ENCODE measurements around the gene ARSB. TPM values are rescaled to one million over a fixed set of nuclear protein-coding genes. Genes with fewer than 3 reads are reported as not detected.
"Not testable (repeated sequence)": the region's sequence is repeated elsewhere in the genome, so short reads cannot be mapped to it uniquely, and the experiment has no call there.

ARSB gene
- total RNA-seq, 1 donor from 2014 or later, result 14.3 TPM

DNA sequence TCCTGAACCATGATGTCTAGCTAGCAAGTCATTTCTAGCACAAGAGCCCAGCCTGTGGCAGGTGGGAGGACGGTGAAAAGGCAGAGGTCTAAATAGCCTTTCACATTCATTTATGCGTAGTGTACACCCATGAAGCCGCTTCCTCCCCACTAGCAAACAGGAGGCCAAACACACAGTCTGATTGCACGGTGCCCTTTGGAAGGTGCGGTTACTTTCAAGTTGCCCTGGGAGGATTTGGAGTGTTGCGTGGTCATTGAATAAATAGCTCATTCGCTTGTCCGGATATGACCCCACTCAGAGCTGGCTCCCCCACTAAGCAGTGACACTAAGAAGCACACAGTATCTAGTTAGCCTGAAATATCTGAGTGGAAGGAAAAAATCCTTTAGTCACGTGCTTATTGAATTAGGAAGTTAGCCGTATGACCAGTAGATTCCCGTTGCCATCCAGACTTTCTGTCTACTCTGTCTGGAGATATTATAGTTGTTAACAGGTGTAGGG lies 664 bp upstream of the ARSB start:
- Histone ChIP-seq H3K27me3 (ENCODE audit: low read depth) (no peaks in the 10 kb centered on the region), H3K4me3 (peak overlapping the region; percentile 82), H3K27ac (replicated peaks) (peak overlapping the region; percentile 99), H3K36me3 (no peaks in the 10 kb centered on the region), H3K9me3 (replicated peaks) (no peaks in the 10 kb centered on the region), H3K4me1 (peaks cover 25% of the 10 kb centered on the region)
- no peak for DNase-seq
- TF ChIP-seq, protein P1, sequence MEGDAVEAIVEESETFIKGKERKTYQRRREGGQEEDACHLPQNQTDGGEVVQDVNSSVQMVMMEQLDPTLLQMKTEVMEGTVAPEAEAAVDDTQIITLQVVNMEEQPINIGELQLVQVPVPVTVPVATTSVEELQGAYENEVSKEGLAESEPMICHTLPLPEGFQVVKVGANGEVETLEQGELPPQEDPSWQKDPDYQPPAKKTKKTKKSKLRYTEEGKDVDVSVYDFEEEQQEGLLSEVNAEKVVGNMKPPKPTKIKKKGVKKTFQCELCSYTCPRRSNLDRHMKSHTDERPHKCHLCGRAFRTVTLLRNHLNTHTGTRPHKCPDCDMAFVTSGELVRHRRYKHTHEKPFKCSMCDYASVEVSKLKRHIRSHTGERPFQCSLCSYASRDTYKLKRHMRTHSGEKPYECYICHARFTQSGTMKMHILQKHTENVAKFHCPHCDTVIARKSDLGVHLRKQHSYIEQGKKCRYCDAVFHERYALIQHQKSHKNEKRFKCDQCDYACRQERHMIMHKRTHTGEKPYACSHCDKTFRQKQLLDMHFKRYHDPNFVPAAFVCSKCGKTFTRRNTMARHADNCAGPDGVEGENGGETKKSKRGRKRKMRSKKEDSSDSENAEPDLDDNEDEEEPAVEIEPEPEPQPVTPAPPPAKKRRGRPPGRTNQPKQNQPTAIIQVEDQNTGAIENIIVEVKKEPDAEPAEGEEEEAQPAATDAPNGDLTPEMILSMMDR (IDR thresholded peaks at IDR 0.05; ENCODE audit: borderline replicate concordance), result no peak
- intact Hi-C loops (cut with micrococcal nuclease), result no loop called here

DNA sequence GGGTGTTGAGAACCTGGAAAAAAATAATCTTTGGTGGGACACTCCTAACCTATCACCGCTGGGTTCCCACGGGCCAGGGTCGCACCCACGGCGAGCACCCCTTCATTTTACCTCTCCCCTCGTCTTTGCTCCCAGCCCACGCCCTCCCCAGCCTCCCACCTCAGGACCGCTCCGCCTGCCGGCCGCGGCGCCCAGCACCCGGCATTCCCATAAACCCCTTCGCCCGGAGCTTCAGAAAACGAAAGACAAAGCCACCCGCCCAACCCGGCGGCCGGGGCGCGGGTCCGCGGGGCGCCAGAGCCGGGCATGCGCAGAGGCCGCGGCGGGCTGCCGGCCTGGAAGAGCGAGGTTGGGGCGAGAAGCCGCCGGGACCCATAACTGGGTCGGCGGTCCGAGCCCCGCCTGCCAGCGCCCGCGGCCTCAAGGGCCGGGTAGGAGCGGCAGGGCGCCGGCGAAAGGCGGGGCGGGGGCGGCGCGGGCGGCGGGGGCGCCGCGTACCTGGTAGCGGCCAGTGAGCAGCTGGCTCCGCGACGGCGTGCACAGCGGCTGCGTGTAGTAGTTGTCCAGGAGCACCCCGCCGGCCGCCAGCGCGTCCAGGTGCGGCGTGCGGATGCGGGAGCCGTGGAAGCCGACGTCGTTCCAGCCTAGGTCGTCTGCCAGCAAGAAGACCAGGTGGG lies 533 bp downstream of the ARSB start:
- Histone ChIP-seq H3K27me3 (ENCODE audit: low read depth) (no peaks in the 10 kb centered on the region), H3K4me3 (peak overlapping the region; percentile 82), H3K9me3 (replicated peaks) (no peaks in the 10 kb centered on the region), H3K4me1 (peaks cover 25% of the 10 kb centered on the region), H3K27ac (replicated peaks) (peak overlapping the region; percentile 99), H3K36me3 (no peaks in the 10 kb centered on the region)
- TF ChIP-seq, protein P1 (IDR thresholded peaks at IDR 0.05; ENCODE audit: borderline replicate concordance), result peak; percentile 61
- intact Hi-C loops (cut with micrococcal nuclease), result no loop called here
- peak; percentile 86 for DNase-seq

DNA sequence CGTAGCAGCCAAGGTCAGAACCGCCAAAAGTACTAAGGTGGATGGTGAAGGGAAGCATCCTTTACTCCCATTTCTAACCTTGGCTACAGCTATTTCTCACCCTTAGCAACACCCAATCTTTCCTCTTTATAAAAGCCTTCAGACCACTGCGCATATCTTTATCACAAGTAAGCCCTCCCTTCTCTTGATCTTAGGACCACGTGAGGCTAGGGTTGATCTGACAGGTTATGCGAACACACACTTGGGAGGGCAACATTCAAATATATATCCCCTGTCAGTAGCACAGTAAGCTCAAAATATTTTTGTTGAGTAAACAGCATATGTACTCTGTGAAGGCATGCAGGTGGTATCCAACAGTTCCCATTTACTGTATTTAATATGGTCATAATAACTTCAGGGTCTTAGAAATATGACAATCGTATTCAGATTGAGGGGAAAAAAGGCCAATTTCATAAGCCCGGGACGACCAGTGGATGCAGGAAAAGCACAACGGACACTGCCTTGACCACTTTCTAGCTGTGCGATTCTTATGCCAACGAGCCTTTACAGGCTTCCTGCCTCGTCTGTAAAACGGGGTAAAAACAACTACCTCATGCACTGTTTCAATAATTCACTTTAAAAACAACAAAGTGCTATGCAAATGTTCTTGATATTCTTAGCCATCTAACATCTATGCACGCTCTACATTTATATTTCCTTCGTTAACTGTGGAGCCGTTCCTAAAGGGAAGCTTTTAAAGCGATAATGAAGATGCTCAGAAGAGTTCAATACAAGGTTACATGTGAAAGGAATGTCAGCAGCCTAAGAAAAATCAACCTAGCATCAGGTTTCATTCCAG lies 1.3 kb downstream of the ARSB start:
- peaks cover 25% of the 10 kb centered on the region for H3K4me1 ChIP-seq
- DNase-seq, result no peak
- peak overlapping the region; percentile 82 for H3K4me3 ChIP-seq
- intact Hi-C loops (cut with micrococcal nuclease), result no loop called here
- H3K36me3 ChIP-seq, result no peaks in the 10 kb centered on the region
- H3K9me3 ChIP-seq (replicated peaks), result no peaks in the 10 kb centered on the region
- peak overlapping the region; percentile 99 for H3K27ac ChIP-seq (replicated peaks)
- no peaks in the 10 kb centered on the region for H3K27me3 ChIP-seq (ENCODE audit: low read depth)
- TF ChIP-seq, protein P1 (IDR thresholded peaks at IDR 0.05; ENCODE audit: borderline replicate concordance), result no peak

DNA sequence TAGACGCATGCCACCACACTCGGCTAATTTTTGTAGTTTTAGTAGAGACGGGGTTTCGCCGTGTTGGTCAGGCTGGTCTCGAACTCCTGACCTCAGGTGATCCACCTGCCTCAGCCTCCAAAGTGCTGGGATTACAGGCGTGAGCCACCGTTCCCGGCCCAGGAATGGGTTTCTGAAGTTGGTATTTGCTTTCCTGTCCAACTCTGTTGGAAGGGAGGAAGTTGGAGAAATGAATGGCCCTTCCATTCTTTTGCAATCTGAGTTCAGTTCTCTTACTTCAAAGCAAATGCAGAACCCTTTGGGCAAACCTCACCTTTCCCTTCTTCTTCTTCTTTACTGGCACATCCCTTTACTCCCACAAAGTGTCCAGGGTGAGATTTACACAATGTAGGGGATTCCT lies 1.9 kb downstream of the ARSB start:
- H3K4me3 ChIP-seq; H3K27ac ChIP-seq (replicated peaks); H3K27me3 ChIP-seq (ENCODE audit: low read depth); H3K9me3 ChIP-seq (replicated peaks); intact Hi-C loops (cut with micrococcal nuclease); DNase-seq; H3K36me3 ChIP-seq: not testable (repeated sequence)
- H3K4me1 ChIP-seq, result peaks cover 25% of the 10 kb centered on the region

DNA sequence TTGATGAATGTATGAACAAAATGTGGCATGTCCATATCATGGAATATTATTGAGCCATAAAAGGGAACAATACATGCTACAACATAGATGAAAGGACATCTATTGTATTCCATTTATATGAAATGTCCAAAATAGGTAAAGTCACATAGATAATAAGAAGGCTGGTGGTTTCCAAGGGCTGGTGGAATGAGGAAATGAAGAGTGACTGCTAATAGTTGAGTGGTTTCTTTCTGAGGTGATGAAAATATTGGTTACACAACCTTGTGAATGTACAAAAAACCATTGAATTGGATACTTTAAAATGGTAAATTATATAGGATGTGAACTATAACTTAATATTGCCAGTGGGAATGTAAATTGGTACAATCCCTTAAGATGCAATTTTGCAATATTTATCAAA lies 5.2 kb downstream of the ARSB start:
- intact Hi-C loops (cut with micrococcal nuclease), result no loop called here
- TF ChIP-seq, protein P1 (IDR thresholded peaks at IDR 0.05; ENCODE audit: borderline replicate concordance), result no peak
- no peak overlapping the region for H3K27ac ChIP-seq (replicated peaks)
- H3K27me3 ChIP-seq (ENCODE audit: low read depth), result no peaks in the 10 kb centered on the region
- H3K9me3 ChIP-seq (replicated peaks), result no peaks in the 10 kb centered on the region
- no peaks in the 10 kb centered on the region for H3K36me3 ChIP-seq
- no peak for DNase-seq
- H3K4me3 ChIP-seq, result no peak overlapping the region
- peaks cover 10% of the 10 kb centered on the region for H3K4me1 ChIP-seq

Data from left ventricle myocardium inferior (tissue), 1 donor.